ENCODE data around the gene CELA2A.

DNA sequence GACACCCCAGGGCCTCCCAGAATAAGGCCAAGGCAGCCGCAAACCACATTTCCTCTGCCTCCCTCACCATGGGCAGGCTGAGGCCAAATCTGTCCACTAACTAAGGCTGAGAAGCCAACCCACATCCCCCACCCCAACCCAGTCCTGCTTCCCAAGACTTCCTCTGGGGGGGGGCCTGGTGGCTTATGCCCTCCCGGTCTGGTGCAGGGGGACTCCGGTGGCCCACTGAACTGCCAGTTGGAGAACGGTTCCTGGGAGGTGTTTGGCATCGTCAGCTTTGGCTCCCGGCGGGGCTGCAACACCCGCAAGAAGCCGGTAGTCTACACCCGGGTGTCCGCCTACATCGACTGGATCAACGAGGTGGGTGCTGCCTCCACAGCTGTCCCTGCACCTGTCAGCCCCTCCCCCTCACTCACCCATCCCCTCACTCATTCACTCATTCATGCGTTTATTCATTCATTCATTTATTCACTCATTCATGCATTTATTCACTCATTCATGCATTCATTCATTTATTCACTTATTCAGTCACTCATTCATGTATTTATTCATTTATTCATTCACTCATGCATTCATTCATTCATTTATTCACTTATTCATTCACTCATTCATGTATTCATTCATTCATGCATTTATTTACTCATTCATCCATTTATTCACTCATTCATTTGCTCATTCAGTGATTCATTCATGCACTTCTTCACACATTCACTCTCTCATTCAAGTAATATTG, 11.0 kb upstream of the CELA2A start:
- TF ChIP-seq, protein P1, sequence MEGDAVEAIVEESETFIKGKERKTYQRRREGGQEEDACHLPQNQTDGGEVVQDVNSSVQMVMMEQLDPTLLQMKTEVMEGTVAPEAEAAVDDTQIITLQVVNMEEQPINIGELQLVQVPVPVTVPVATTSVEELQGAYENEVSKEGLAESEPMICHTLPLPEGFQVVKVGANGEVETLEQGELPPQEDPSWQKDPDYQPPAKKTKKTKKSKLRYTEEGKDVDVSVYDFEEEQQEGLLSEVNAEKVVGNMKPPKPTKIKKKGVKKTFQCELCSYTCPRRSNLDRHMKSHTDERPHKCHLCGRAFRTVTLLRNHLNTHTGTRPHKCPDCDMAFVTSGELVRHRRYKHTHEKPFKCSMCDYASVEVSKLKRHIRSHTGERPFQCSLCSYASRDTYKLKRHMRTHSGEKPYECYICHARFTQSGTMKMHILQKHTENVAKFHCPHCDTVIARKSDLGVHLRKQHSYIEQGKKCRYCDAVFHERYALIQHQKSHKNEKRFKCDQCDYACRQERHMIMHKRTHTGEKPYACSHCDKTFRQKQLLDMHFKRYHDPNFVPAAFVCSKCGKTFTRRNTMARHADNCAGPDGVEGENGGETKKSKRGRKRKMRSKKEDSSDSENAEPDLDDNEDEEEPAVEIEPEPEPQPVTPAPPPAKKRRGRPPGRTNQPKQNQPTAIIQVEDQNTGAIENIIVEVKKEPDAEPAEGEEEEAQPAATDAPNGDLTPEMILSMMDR (IDR thresholded peaks at IDR 0.05; ENCODE audit: insufficient read depth, low read length): no peak
- TF ChIP-seq GABPA (IDR thresholded peaks at IDR 0.05; ENCODE audit: low read depth) (no peak), SPI1 (IDR thresholded peaks at IDR 0.05; ENCODE audit: borderline replicate concordance, low read depth) (no peak), POLR2AphosphoS5 (IDR thresholded peaks at IDR 0.05; ENCODE audit: low read depth) (no peak)
